HG03354 (cell line): ENCODE results near the gene WWTR1.
A peak's percentile ranks its signal among the peaks of the same experiment; 100 is the strongest.

Experiments
- ATAC-seq: cut with Tn5 transposase; IDR thresholded peaks from one replicate; pipeline ENCODE4 v1.9.1; 2021; ENCODE audit warnings: mild to moderate bottlenecking; ENCODE audit not compliant: unreplicated experiment, poor library complexity, severe bottlenecking

The WWTR1 gene

DNA sequence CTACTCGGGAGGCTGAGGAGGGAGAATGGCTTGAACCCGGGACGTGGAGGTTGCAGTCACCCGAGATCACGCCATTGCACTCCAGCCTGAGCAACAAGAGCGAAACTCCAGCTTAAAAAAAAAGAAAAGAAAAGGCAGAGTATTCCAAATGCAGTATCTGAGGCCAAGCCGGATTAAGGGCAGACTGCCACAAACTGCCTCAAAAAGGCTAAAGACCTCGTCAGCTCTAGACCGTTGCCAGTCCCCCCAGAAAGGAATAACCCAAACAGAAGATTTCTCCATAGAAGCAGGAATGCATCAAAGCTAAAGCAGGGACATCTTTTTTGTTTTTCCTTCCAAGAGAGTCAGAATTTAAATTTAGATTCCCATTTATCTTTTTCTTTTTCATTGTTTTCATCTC is 110.4 kb downstream of the WWTR1 start:
- ATAC-seq, result no peak

DNA sequence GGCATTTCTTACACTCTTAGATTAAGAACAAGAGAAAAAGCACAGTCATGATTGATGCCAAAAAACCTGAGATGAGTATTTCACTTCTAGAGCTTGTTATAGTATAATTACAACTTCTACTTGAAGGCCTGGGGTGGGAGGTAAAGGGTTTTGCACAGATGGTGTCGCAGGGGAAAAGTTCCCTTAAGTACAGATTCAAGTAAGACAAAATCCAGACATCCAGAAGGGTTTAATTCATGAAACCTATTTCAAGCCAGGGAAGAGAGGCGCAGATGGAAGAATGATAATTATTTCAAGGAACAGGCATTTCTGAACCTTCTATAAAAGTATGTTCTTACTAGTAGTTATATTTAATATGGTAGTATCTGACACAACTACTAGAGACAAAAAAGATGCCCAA is 112.8 kb downstream of the WWTR1 start:
- no peak for ATAC-seq

DNA sequence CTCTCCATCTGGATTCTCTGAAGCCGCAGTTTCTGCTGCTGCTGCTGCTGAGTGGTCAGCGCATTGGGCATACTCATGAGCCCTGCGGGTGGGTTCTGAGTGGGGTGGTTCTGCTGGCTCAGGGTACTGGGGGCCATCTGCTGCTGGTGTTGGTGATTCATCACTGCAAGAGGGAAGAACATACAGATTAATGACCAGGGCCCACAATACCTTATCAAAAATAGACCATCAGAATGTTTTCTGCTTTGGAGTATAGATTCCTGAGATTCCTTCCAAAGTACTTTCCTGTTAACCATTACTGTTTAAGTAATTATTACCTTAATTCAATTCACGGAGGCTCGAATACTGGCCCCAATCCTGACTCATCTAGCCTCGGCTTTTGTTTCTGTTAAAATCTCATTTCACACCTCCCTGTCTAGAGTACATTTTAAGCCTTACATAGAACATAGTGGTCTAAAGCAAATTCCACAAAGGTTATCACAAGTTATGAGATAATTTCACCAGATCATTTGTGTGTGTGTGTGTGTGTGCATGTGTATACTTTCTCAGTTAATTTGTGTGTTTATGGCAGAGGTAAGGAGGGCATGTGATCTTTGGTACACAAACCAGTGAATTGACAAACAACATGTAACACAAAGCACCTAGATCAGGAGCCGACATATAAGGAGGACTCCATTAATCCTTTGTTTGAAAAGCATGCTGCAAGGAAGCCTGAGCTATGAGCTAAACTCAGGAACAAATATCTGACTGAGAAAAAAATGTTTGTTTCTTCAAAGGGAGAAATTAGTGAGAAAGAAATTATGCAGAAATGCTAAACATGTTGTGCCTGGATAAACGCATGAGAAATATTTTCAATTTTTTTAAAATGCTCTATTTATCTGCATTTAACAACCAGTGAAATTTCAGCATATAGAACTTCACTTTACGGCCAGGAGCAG is 115.2 kb downstream of the WWTR1 start:
- ATAC-seq, result no peak

DNA sequence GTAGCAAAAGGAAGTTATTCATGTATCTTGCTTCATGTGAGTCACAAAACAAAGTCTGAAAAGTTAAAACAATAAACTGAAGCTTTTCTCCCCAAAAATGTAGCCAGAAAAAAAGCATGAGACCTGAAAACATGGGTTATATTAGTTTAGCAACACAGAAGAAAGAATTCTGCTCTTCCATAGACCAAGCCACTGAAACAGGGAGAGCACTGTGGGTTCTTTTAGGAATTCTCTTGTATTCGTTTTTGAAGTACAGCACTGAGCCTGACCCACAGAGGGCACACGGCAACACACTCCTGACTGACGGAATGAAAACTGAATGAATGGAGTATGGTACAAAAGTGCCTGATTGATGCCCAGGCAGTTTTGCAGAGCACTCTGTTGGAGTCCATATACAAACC is 116.7 kb downstream of the WWTR1 start:
- no peak for ATAC-seq

DNA sequence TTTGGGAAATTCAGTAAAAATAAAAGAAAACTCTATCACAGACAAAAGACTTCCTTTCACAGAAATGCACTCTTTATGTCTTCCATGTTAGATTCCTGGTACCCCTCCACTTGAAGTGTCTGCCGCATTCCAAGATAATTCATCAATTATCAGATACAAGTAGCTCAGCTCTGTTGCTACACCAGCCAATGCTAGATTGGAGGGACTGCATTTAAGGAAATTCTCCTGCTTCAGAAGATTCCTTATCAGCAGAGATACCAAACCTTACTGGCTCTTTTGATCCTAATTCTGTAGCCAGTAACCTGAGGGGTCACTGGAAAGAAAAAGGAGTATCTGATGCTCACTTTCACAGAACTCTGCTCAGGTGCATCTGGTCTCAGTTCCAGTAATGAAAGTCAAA is 119.5 kb downstream of the WWTR1 start:
- no peak for ATAC-seq

DNA sequence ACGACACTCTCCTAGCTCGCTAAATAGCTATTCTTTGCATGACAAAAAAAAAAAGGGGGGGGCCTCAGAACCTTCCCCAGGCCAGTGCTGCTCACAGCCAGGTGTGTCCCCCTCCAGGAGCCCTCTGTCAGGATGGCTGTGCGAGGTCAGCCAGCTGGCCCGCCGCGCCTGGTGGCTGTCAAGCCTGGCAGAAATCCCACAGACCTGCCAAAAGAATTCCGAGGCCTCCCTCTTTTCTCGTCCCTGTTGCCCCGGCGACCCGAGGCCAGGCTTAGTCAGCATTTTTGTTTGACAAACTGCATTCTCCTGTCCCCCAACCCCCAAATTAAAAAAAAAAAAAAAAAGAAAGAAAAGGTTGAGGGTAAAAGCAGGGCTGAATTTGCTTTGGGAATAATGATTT is 121.4 kb downstream of the WWTR1 start:
- ATAC-seq, result no peak

DNA sequence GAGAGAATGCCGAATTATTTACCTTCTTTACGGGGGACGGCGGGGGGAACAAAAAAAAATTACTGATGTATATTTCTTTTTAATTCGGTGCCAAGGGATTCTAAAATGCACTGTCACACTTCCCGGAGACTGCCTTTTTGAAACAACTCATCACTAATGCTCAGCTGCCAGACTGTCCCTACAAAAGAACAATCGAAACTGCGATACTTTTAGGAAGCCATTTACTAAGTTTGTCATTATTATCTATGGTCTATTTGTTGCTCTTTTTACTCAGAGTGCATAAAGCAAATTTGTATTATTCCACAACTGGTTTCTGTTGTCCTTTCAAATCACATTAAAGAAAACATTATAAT is 122.5 kb downstream of the WWTR1 start:
- no peak for ATAC-seq

DNA sequence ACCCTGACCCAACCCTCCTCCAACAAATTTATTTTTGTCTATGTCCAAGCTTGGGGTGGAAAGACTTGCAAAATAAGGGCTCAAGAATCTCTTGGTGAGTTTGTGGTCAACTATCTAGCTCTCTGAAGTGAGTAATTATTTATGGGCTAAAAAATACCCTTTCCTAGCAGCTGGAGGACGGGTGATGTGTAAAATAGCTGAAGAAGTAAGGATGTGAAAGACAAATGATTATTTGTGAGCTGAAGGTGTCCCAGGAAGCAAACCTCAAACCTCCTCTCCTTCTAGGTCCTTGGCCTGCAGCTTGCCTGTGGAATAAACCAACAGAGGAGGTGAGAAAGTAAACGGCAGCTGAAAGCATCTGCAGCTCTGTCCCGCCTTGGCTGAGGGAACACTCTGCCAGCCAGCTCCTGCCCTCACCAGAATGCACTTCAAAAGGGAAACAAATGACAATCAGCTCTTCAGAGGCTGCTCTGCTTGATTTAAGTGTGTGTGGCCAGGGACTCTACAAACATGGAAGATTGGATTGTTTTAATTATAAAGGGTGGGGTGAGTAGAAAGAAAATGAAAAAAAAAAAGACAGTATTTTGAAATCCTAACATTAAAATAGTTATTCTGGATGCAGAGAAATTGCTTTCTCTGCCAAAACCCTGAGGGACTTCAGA is 123.0 kb downstream of the WWTR1 start:
- no peak for ATAC-seq

DNA sequence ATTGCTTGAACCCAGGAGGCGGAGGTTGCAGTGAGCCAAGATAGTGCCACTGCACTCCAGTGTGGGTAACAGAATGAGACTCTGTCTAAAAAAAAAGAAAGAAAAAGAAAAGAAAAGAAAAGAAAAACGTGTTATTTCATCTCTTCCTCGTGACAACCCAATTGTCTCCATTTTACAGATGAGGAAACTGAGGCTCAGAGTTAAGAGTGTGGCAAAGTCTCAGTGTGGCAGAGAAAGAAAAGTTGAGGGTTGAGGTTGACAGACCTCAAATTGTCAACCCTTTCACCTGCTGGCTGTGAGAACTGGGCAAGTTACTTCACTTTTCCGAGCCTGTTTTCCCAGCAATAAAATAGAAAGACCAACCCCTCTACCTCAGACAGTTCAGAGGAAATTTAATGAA is 123.7 kb downstream of the WWTR1 start:
- no peak for ATAC-seq

DNA sequence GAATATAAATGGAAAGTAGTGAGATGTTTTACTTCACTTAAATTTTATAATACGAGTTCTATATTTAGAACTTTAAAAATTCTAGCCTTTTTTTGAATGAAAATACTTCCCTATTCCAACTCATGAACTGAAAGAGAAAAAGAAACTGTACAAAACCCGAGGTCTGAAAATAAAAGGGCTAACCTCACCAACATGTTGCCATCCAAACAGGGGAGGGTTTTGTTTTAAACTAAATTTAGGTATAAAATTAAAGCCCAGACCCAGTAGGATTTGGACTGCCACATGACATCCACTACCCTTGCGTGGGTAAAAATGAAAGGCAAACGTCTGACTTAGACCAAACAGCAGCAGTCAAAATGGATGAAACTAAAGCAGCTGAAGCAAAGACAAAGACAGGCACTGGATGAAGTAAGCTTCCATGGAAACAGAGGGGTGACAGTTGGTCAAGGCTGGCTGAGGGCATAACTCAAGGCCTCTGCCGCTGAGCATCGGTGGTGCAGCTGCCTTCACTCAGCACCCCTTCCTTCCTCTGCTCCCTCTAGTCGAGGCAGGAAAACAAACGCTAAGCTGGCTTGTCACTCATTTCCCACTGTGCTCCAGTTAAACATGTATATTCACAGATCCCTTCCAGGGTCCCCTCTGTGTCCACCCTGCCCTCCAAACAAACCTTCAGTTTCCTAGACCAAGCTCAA is 125.2 kb downstream of the WWTR1 start:
- peak; percentile 56 for ATAC-seq

DNA sequence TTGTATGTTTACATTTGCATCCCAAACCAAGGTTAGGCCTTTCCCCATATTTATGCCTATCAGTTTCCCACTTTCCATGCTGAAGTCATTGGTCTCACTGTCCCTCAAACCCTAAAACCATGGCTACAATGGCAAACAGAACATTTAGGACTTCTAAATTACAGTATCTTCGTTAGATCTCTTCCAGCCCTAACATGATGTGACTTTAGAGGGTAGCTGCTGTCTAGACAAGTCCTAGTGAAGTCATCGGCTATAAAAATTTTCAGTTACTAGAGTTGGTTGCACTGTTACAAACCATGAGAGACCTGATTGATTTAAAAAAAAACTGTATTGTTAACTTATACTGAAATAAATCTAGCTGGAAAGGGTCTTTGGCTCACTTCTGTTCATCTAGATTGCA is 128.7 kb downstream of the WWTR1 start:
- ATAC-seq, result no peak

DNA sequence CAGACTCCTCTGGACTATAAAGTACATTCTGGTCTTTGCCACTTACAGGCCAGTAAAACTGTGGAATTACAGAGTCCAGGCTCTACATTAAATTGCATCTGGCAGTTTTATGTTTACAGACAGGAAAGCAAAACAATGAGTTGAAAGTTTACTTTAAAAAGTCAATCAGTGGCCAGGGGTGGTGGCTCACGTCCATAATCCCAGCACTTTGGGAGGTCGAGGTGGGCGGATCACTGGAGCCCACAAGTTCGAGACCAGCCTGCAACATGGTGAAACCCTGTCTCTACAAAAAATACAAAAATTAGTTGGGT is 129.5 kb downstream of the WWTR1 start:
- ATAC-seq, result no peak

DNA sequence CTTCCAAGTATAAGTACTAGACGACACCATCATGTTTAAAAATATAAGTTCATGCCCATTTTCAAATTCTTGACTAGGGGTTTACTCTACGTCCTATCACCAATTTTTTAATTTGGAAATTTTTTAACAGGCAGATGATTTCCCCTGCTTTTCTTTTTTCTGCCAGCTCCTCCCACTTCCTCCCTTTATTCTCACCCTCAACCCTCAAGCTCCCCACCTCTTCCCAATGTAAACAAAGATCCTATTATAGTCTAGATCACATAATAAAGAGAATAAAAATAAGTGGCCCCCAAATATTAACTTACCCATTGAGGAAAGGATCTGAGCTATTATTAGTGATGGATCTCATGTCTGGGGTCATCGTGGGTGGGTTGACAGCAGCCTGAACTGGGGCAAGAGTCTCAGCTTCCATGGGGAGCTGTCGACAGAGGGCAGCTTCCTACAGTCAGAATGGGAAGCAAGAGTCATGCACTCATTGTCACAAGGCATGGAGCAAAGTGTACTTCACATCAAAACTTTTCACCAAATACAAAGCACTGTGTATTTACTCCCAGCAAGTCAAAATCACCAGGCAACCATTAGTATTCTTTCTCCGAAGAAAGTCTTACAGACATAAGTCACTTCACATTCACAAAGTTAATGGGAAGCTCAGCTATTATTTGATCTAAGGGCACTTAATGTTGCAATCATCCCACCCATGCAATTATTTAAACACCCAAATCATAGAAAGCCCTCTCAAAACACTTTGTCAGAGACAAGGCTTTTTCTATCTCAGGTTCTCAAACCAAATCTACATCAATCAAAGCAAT is 130.1 kb downstream of the WWTR1 start:
- ATAC-seq, result no peak

DNA sequence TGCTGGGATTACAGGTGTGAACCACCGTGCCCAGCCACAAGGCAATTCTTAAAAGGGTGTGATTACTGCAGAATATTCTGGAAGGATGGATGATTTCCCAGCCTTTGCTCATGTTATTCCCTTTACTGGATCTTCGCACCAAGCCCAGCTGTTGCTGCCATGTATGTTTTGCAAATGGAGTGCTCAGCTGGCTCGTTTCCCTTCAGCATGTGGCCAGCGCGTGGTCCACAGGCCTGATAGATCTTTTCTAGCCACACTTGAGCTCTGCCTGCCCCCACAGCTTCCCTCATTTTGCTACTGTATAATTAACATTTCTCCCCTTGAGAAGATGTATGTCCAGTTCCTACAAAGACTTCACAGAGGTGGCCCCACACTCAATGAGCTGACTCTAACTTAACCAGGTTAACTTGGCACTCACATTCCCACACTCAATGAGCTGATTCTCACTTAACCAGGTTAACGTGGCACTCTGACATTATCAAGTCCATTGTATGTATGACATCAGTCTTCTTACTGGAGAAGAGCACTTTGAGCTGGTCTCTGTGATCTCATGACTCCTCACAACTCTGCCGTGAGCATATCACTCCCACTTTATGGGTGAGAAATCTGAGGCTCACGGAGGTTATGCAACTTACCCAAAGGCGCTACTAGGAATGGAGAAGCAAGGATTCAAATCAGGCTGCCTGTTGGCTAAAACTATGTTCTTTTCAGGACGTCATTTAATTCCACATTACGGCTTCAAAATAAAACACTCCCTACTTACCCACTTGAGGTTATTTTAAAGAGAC is 134.1 kb downstream of the WWTR1 start:
- no peak for ATAC-seq

DNA sequence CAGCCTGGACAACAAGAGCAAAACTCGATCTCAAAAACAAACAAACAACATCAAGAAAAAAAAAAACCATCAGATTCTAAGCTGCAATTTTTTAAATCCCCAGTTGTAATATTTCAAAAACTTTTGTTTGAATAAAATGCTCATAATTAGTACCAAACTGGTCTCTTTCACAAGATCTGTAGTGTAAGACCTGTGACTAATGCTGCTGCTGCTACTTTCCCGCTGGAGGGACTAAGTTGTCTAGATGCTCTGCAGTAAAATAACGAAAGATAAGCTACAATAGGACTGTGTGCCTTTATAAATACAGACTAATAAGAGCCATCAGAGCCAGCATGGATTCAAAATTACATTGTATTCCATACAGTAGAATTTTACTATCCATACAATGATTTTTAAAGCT is 137.9 kb downstream of the WWTR1 start:
- no peak for ATAC-seq

DNA sequence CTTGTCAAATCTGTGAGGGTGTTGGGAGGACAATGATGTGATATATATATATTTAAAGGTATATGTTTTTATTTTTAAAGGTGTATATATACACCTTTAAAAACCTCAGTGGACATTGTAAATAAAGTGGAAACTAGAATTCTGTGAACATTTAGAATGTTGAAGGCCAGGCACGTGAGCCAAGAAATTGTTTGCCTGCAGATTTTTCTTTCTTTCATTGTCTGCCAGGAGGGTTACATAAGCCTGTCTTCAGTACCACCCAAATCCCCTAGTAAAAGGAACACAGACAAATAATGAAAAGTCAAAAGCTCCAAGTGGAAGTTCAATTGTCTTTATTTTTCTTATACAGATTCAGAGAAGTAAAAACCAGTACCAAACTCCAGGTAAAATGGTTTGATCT is 140.9 kb downstream of the WWTR1 start:
- no peak for ATAC-seq

DNA sequence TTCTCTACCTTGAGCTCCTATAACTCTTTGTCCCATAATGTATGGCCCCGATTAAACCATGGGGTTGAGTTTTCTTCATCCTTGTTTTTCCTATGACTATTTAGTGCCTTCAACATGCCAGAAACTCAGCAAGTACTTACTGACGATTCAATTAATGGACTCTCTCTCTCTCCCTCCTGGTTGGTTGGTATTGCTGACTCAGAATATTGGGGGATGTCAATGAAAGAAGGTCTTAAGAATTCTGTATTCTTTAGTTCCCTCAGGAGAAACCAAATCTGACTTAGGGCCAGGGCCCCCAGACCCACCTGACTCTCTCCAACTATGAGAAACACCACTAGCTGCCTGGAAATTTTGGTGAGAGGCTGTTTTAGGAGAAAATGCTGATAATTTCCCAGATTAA is 142.6 kb downstream of the WWTR1 start:
- no peak for ATAC-seq

DNA sequence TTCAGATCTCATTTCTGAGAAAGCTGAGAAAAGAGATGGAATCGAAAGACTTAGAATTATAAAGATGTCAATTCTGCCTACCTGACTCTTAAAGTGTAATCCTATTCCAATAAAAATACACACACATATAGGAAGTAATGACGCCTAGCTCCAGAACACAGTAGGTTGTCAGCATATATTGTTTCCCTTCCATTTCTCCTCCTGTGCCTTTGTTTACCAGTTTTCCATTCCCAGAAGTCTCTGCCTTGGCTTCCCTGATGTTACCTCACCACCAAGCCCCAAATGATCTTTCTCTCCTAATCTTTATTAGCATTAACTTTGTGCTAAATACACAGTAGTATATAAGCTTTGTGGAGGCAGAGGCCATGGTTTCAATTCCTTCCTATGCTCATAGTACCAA is 143.4 kb downstream of the WWTR1 start:
- ATAC-seq, result no peak

DNA sequence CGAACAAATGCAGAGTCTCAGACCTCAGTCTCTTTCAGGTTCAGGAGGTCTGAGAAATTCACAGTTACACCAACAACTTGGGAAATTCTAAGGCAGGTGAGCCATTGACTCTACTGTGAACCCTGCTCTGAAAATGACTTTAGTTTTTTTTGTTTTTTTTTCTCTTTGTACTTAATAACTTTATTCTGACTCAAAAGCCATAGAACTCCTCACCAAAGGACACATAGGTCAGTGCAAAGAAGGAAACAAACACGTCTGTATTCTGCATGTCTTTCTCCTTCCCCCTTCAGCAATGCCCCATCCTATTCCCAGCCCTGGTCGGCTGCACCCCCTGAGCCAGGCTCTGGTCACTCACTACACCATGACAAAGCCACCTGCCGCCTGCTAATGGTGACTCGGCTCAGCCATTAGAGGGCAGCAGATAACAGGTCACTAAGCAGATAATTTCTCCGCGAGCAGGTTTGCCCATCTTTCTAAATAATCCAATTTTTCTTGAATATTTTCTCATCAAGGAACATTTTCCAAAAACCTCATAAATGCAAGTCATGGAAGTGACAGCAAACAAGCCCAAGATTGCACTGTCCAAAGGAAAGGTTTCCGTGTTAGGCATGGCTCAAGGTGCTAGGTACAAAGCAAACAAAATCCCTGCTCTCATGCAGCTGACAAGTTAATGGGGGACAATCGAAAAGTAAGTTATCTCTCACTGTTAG is 145.6 kb downstream of the WWTR1 start:
- ATAC-seq, result peak; percentile 87
